Ishikawa (cell line): ENCODE measurements around the gene ZBTB33.

Source experiments
- CEBPB ChIP-seq: IDR thresholded peaks from 2 replicates; pipeline ENCODE4 v1.6.1; 2012
- CREB1 ChIP-seq: IDR thresholded peaks from 2 replicates; pipeline ENCODE4 v1.6.1; 2012; ENCODE audit warnings: low read depth
- EGR1 ChIP-seq: IDR thresholded peaks from 2 replicates; pipeline ENCODE4 v1.6.1; 2012
- EP300 ChIP-seq: IDR thresholded peaks from 2 replicates; pipeline ENCODE4 v1.6.1; 2012; ENCODE audit warnings: borderline replicate concordance
- FOXM1 ChIP-seq: IDR thresholded peaks from 2 replicates; pipeline ENCODE4 v1.6.1; 2012; ENCODE audit warnings: low read depth, borderline replicate concordance
- MAX ChIP-seq: IDR thresholded peaks from 2 replicates; pipeline ENCODE4 v1.6.1; 2012
- NFIC ChIP-seq: IDR thresholded peaks from 2 replicates; pipeline ENCODE4 v1.6.1; 2012
- RAD21 ChIP-seq: IDR thresholded peaks from 2 replicates; pipeline ENCODE4 v1.6.1; 2012; ENCODE audit warnings: low read depth
- TAF1 ChIP-seq: IDR thresholded peaks from 2 replicates; pipeline ENCODE4 v1.6.1; 2012; ENCODE audit warnings: low read depth, mild to moderate bottlenecking
- TCF12 ChIP-seq: IDR thresholded peaks from 2 replicates; pipeline ENCODE4 v1.6.1; 2012; ENCODE audit warnings: low read depth
- TEAD4 ChIP-seq: IDR thresholded peaks from 2 replicates; pipeline ENCODE4 v1.6.1; 2012
- USF1 ChIP-seq: IDR thresholded peaks from 2 replicates; pipeline ENCODE4 v1.6.1; 2012
- YY1 ChIP-seq: IDR thresholded peaks from 2 replicates; pipeline ENCODE4 v1.6.1; 2012; ENCODE audit warnings: low read depth
- ZBTB7A ChIP-seq: IDR thresholded peaks from 2 replicates; pipeline ENCODE4 v1.6.1; 2012; ENCODE audit warnings: low read depth
- TF ChIP-seq, protein P1 (sequence below): IDR thresholded peaks from 2 replicates; pipeline ENCODE4 v1.6.1; 2012; ENCODE audit warnings: low read depth, mild to moderate bottlenecking

ZBTB33 gene

GRCh38 chrX:120250522-120251271 lies at the start of gene ZBTB33:
ZBTB33 (plus strand) TSS chrX:120250812; CDS start chrX:120253416, 2,604 bp downstream.
- peak; percentile 17; the same call in 1 of the 2 replicates for TF ChIP-seq RAD21
- TF ChIP-seq MAX = peak; percentile 83
- TF ChIP-seq TAF1 = peak; percentile 31; the same call in 1 of the 2 replicates
- no peak for TF ChIP-seq ZBTB7A
- peak; percentile 63 for TF ChIP-seq EGR1
- TF ChIP-seq CEBPB = no peak

GRCh38 chrX:120200851-120201250 lies 49.8 kb upstream of the ZBTB33 start:
- TF ChIP-seq TAF1 = no peak
- TF ChIP-seq YY1 = no peak
- TF ChIP-seq CREB1 = no peak
- TF ChIP-seq EGR1 = no peak
- TF ChIP-seq, protein P1, sequence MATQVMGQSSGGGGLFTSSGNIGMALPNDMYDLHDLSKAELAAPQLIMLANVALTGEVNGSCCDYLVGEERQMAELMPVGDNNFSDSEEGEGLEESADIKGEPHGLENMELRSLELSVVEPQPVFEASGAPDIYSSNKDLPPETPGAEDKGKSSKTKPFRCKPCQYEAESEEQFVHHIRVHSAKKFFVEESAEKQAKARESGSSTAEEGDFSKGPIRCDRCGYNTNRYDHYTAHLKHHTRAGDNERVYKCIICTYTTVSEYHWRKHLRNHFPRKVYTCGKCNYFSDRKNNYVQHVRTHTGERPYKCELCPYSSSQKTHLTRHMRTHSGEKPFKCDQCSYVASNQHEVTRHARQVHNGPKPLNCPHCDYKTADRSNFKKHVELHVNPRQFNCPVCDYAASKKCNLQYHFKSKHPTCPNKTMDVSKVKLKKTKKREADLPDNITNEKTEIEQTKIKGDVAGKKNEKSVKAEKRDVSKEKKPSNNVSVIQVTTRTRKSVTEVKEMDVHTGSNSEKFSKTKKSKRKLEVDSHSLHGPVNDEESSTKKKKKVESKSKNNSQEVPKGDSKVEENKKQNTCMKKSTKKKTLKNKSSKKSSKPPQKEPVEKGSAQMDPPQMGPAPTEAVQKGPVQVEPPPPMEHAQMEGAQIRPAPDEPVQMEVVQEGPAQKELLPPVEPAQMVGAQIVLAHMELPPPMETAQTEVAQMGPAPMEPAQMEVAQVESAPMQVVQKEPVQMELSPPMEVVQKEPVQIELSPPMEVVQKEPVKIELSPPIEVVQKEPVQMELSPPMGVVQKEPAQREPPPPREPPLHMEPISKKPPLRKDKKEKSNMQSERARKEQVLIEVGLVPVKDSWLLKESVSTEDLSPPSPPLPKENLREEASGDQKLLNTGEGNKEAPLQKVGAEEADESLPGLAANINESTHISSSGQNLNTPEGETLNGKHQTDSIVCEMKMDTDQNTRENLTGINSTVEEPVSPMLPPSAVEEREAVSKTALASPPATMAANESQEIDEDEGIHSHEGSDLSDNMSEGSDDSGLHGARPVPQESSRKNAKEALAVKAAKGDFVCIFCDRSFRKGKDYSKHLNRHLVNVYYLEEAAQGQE = no peak
- no peak for TF ChIP-seq FOXM1

DNA sequence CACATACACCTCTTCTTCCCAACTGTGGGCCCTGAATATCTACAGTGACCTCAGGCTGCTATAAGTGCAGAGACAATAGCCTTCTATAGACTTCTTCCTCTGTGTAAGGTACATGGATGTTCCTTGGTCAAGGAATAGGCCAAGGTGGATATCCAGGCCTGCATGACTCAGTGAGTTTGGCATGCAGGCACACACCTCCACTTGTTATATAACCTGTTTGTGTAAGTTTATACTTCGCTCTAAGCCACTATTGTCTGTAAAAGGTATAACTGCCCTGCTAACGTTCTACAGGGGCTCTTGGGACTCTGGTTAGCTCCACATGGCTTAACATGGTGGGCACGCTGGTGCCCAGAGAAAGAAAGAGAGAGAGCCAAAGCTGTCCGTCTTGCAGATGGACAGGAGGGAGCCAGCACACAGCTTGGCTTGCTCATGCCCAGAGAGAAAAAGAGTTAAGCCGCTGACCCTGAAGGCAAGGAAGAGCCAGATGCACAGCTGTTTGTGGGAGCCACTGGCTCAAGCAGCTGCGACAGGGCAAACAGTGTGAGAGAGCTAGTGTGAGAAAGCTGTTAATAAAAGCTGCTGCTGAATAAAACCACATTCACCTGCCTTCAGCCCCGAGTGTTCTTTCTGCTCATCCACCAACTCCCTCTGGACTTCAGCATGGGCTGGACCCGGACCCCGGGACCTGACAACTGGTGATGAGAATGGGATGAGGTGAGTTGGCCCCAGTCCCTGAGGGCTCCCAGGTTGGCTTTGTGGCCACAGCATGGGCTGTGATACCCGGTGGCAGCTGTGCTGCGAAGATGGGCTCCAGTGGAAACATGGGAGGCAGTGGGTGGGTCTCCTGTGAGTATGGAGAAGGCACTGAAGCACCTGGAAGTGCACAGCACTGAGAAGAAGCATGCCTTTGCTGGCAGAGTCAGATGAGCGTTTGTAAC lies 44.5 kb upstream of the ZBTB33 start:
- TF ChIP-seq YY1 = no peak

GRCh38 chrX:120207009-120207605 lies 43.5 kb upstream of the ZBTB33 start:
- TF ChIP-seq NFIC (peak; percentile 26; the same call in 1 of the 2 replicates), EGR1 (no peak)

- TF ChIP-seq NFIC = no peak
- no peak for TF ChIP-seq YY1
- no peak for TF ChIP-seq USF1
- TF ChIP-seq CREB1 = no peak
- peak; percentile 57; the same call in 1 of the 2 replicates for TF ChIP-seq RAD21
- TF ChIP-seq, protein P1 = no peak
- no peak for TF ChIP-seq EP300
- no peak for TF ChIP-seq MAX
- no peak for TF ChIP-seq FOXM1
Observed at GRCh38 chrX:120213438-120214265, 37.0 kb upstream of the ZBTB33 start.

DNA sequence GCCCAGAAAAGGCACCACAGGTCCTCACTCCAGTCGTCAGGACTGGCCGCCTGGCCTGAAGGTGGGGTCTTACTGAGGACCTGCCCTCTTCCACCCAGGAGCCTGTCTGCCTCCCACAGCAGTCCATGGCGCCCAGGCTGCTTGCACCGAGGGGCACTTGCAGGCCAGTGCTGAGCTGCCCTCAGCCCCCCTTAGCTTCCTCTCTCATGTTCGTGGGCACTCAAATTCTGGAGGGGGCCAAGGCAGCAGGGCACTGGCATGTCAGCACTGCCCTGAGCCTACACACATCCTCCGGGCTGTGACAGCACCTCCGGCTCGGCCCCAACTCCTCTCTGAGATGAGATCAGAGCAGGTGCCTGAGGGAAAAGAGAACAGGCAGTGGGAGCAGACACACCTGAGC lies 27.2 kb upstream of the ZBTB33 start:
- no peak for TF ChIP-seq TCF12
- TF ChIP-seq, protein P1 = no peak
- TF ChIP-seq YY1 = no peak
- no peak for TF ChIP-seq USF1
- TF ChIP-seq NFIC = no peak
- TF ChIP-seq TEAD4 = no peak
- no peak for TF ChIP-seq TAF1
- no peak for TF ChIP-seq RAD21
- no peak for TF ChIP-seq MAX
- no peak for TF ChIP-seq ZBTB7A
- TF ChIP-seq EP300 = no peak
- TF ChIP-seq CREB1 = no peak
- TF ChIP-seq CEBPB = no peak
- TF ChIP-seq FOXM1 = no peak
- no peak for TF ChIP-seq EGR1
